ENCODE results near the gene HAPLN1. TPM values are rescaled to one million over a fixed set of nuclear protein-coding genes. Genes with fewer than 3 reads are reported as not detected.

Gene HAPLN1
- total and polyA plus RNA-seq, 2 of the 4 experiments (the other 2 are of a cell fraction), result under 0.01 to 0.07 TPM

DNA sequence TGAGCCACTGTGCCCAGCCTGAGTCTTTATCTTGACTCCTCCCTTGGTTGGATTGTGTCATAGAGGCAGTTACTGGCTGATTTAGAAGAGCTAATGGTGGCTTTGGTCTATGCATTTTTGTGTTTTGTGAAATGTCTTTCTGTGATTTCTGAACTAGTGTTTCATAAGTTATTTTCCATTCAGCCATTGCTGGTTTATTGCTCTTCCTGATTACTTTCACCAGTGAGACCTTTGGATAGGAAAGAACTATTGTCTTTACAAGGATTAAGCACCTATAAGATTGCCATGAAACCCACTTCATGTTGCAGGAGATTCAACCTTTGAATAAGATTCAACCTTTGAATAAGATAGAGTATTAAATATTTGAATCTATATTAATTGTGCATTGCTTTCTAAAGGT lies 8.7 kb upstream of the HAPLN1 start:
- TF ChIP-seq RAD21 (IDR thresholded peaks at IDR 0.05; ENCODE audit: low read length) (no peak), NFE2L2 (IDR thresholded peaks at IDR 0.05; ENCODE audit: low read depth, low read length) (no peak)
- TF ChIP-seq, protein P1, sequence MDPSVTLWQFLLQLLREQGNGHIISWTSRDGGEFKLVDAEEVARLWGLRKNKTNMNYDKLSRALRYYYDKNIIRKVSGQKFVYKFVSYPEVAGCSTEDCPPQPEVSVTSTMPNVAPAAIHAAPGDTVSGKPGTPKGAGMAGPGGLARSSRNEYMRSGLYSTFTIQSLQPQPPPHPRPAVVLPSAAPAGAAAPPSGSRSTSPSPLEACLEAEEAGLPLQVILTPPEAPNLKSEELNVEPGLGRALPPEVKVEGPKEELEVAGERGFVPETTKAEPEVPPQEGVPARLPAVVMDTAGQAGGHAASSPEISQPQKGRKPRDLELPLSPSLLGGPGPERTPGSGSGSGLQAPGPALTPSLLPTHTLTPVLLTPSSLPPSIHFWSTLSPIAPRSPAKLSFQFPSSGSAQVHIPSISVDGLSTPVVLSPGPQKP (IDR thresholded peaks at IDR 0.05; ENCODE audit: borderline replicate concordance, low read depth, low read length), result no peak
- no peaks in the 10 kb centered on the region for H3K9me1 ChIP-seq (ENCODE audit: insufficient read depth, low read length)
- H3K18ac ChIP-seq (ENCODE audit: low read depth, low read length), result no peak overlapping the region
- H4K5ac ChIP-seq (ENCODE audit: low read depth, low read length), result no peak overlapping the region
- BruUV-seq (replicated peaks), result no TSS peak
- ATAC-seq (ENCODE audit: low read depth) (no peak), DNase-seq (no peak)
- no peak overlapping the region for H2BK15ac ChIP-seq (ENCODE audit: low read depth, low read length)
- H2BK5ac ChIP-seq (ENCODE audit: low read depth, low read length, poor library complexity, severe bottlenecking), result no peak overlapping the region
- H2AK5ac ChIP-seq (ENCODE audit: low read depth, low read length), result no peak overlapping the region
- no peaks in the 10 kb centered on the region for H3K36me3 ChIP-seq (ENCODE audit: control insufficient read depth, insufficient read depth, low read length)
- no peak overlapping the region for H4K8ac ChIP-seq (ENCODE audit: low read depth in 2 of 2, low read length in 2 of 2)
- H3K4me2 ChIP-seq (ENCODE audit: low read depth, low read length), result no peak overlapping the region
- no peak overlapping the region for H4K91ac ChIP-seq (ENCODE audit: insufficient read depth, low read depth, low read length)
- no peak overlapping the region for H3K4ac ChIP-seq (ENCODE audit: low read depth, low read length)
- no peak overlapping the region for H2AK9ac ChIP-seq (replicated peaks; ENCODE audit: low read depth, low read length, poor library complexity)
- H3K9ac ChIP-seq (ENCODE audit: low read depth, low read length), result no peak overlapping the region
- no peak overlapping the region for H2AFZ ChIP-seq (replicated peaks; ENCODE audit: low read length, poor library complexity)
- intact Hi-C loops (cut with micrococcal nuclease), result no loop called here
- dilution Hi-C loops (cut with HindIII; ENCODE audit: low sequenced_read_pairs, unreplicated experiment), result no loop called here
- ChIA-PET POLR2A (ENCODE audit: unreplicated experiment) (no interaction called here), CTCF (interaction anchor here (0.6 kb wide), 1 partner anchor 1320 kb away, joined by 4 read pairs; no protein-coding TSS in a partner anchor)
- H3K14ac ChIP-seq (replicated peaks; ENCODE audit: low read depth, low read length), result no peak overlapping the region
- H4K20me1 ChIP-seq (ENCODE audit: insufficient read depth, low read length), result no peaks in the 10 kb centered on the region
- H3K56ac ChIP-seq (ENCODE audit: extremely low read depth, insufficient read depth, low read length), result no peak overlapping the region
- no peak overlapping the region for H2BK120ac ChIP-seq (ENCODE audit: low read depth, low read length)
- no peaks in the 10 kb centered on the region for H3K9me3 ChIP-seq (ENCODE audit: control insufficient read depth, insufficient read depth, low read length)
- in situ Hi-C loops (cut with MboI; ENCODE audit: low sequenced_read_pairs), result loop anchor here (10.0 kb wide), 1 partner anchor 525 kb away; no protein-coding TSS in a partner anchor
- H3K23ac ChIP-seq (ENCODE audit: low read depth, low read length), result no peak overlapping the region
- no peak overlapping the region for H3K4me3 ChIP-seq (ENCODE audit: insufficient read depth, low read depth, low read length)
- no peak overlapping the region for H2BK20ac ChIP-seq (ENCODE audit: low read depth, low read length)
- no peak overlapping the region for H3K27ac ChIP-seq (ENCODE audit: insufficient read depth, low read length)
- H3K4me1 ChIP-seq (ENCODE audit: control insufficient read depth, insufficient read depth, low read length), result no peaks in the 10 kb centered on the region
- H3K27me3 ChIP-seq (ENCODE audit: control insufficient read depth, insufficient read depth, low read length), result no peaks in the 10 kb centered on the region
- H3K79me1 ChIP-seq (ENCODE audit: low read depth in 1 of 2, low read length in 2 of 2), result no peaks in the 10 kb centered on the region
